K562 (cell line): ENCODE results near the gene BOLA1. TPM values are rescaled to one million over a fixed set of nuclear protein-coding genes. Genes with fewer than 3 reads are reported as not detected.

Source experiments
- BCL6 ChIP-seq: fragments of 250-450 bp; sonication (Bioruptor Pico); IDR thresholded peaks from 2 replicates; pipeline ENCODE4 v1.4.0; 2020
- CBX5 ChIP-seq: IDR thresholded peaks from 2 replicates; pipeline ENCODE4 v1.6.1; 2014; ENCODE audit warnings: low read depth, borderline replicate concordance
- CCNT2 ChIP-seq: IDR thresholded peaks from 2 replicates; pipeline ENCODE4 v1.6.1; 2011; ENCODE audit warnings: borderline replicate concordance, low read depth, mild to moderate bottlenecking, moderate library complexity, mixed read lengths, low read length; ENCODE audit not compliant: insufficient read length; ENCODE audit errors: extremely low read depth
- COPS2 ChIP-seq: fragments of 450-650 bp; conservative IDR thresholded peaks from 2 replicates; pipeline ENCODE4 v1.6.1; 2016; ENCODE audit warnings: mild to moderate bottlenecking, moderate library complexity
- DEAF1 ChIP-seq: fragments of 450-650 bp; formaldehyde crosslinking; IDR thresholded peaks from 2 replicates; pipeline ENCODE4 v1.4.0; 2020; ENCODE audit warnings: mild to moderate bottlenecking, moderate library complexity
- FIP1L1 ChIP-seq: fragments of 200-400 bp; formaldehyde crosslinking; IDR thresholded peaks from 2 replicates; pipeline ENCODE4 v1.6.1; 2018; ENCODE audit warnings: mild to moderate bottlenecking, low read depth, low read length; ENCODE audit not compliant: poor library complexity, severe bottlenecking
- GATAD2B ChIP-seq: fragments of 450-650 bp; IDR thresholded peaks from 2 replicates; pipeline ENCODE4 v1.6.1; 2017; ENCODE audit warnings: mild to moderate bottlenecking, borderline replicate concordance
- HDAC2 ChIP-seq: fragments of 450-650 bp; IDR thresholded peaks from 2 replicates; pipeline ENCODE4 v1.6.1; 2016; ENCODE audit warnings: mild to moderate bottlenecking
- MXI1 ChIP-seq: IDR thresholded peaks from 2 replicates; pipeline ENCODE4 v1.6.1; 2011; ENCODE audit warnings: low read depth, mild to moderate bottlenecking, improper control_type of control experiment, low read length
- MYNN ChIP-seq, 2 experiments: sonication (generic); formaldehyde crosslinking in 1 of 2; IDR thresholded peaks; 2 replicates each; pipeline versions ENCODE4 v1.5.0 to v1.6.1; 2016 to 2020; ENCODE audit warnings: antibody characterized with exemption in 1 of 2, missing genetic modification reagents in 1 of 2
- POLR2G ChIP-seq: fragments of 200-400 bp; formaldehyde crosslinking; IDR thresholded peaks from 2 replicates; pipeline ENCODE4 v1.6.1; 2017; ENCODE audit warnings: low read depth, mild to moderate bottlenecking, antibody characterized with exemption, low read length, moderate library complexity
- PTRF ChIP-seq: fragments of 450-650 bp; IDR thresholded peaks from 2 replicates; pipeline ENCODE4 v1.6.1; 2016; ENCODE audit warnings: mild to moderate bottlenecking, missing genetic modification characterization, missing compliant biosample characterization
- RBM25 ChIP-seq: fragments of 200-400 bp; formaldehyde crosslinking; IDR thresholded peaks from 2 replicates; pipeline ENCODE4 v1.6.1; 2018; ENCODE audit warnings: low read length, low read depth, moderate library complexity; ENCODE audit not compliant: severe bottlenecking
- RCOR1 ChIP-seq, 2 experiments: IDR thresholded peaks; 2 replicates each; pipeline ENCODE4 v1.6.1; 2012; ENCODE audit warnings: low read depth in 2 of 2, low read length in 2 of 2, borderline replicate concordance in 1 of 2, improper control_type of control experiment in 1 of 2
- RUNX1 ChIP-seq: sonication (generic); IDR thresholded peaks from 2 replicates; pipeline ENCODE4 v1.6.1; 2016; ENCODE audit warnings: antibody characterized with exemption, low read depth
- SAP30 ChIP-seq: fragments of 200-600 bp; sonication (generic); IDR thresholded peaks from 2 replicates; pipeline ENCODE4 v1.6.1; 2012; ENCODE audit warnings: borderline replicate concordance, low read depth, mild to moderate bottlenecking, moderate library complexity, low read length, control low read depth, inconsistent platforms; ENCODE audit not compliant: insufficient read depth, poor library complexity, severe bottlenecking
- TGIF2 ChIP-seq: sonication (generic); formaldehyde crosslinking; IDR thresholded peaks from 2 replicates; pipeline ENCODE4 v1.8.1; 2022; ENCODE audit warnings: mild to moderate bottlenecking, missing genetic modification reagents, moderate library complexity
- ZBTB43 ChIP-seq: sonication (generic); formaldehyde crosslinking; IDR thresholded peaks from 2 replicates; pipeline ENCODE4 v1.8.0; 2023; ENCODE audit warnings: mild to moderate bottlenecking, missing genetic modification reagents
- ZNF224 ChIP-seq: sonication (generic); formaldehyde crosslinking; IDR thresholded peaks from 2 replicates; pipeline ENCODE4 v1.8.0; 2022; ENCODE audit warnings: mild to moderate bottlenecking, missing genetic modification reagents
- ZNF24 ChIP-seq: fragments of 450-650 bp; IDR thresholded peaks from 2 replicates; pipeline ENCODE4 v1.6.1; 2016
- ZNF311 ChIP-seq: fragments of 250-450 bp; sonication (Bioruptor Pico); IDR thresholded peaks from 2 replicates; pipeline ENCODE4 v1.4.0; 2020; ENCODE audit warnings: mild to moderate bottlenecking, moderate library complexity
- ZNF589 ChIP-seq: fragments of 200-800 bp; sonication (Bioruptor generic); IDR thresholded peaks from 2 replicates; pipeline ENCODE4 v1.6.1; 2016; ENCODE audit warnings: low read depth, missing genetic modification characterization, missing compliant biosample characterization
- polyA plus RNA-seq, 8 experiments: library from polyadenylated mRNA; depleted of rRNA in 4 of 8; stranded (reverse) in 5 of 8; unstranded in 3 of 8; fragments of >200 nt; fragmentation: Nextera tagmentation in 2 of 8; fragmentation: Illumina TruSeq in 1 of 8; extraction: Ambion mirVana in 2 of 8; extraction: Trizol in 1 of 8; gene quantifications; 2 replicates each; pipeline versions ENCODE4 v1.2.1 to v1.2.3, GENCODE V29; 2011 to 2014; ENCODE audit warnings: inconsistent platforms in 1 of 8, missing spikeins in 1 of 8
- total RNA-seq, 7 experiments: library from RNA; depleted of rRNA in 6 of 7; stranded (reverse); fragments of >200 nt in 6 of 7; fragmentation: Illumina TruSeq in 2 of 7; extraction: Trizol in 2 of 7; gene quantifications; 2 replicates each; pipeline versions ENCODE4 v1.2.1 to v1.2.3, GENCODE V29; 2011 to 2021; ENCODE audit warnings: low replicate concordance in 1 of 7
- TF ChIP-seq, protein P1 (sequence below): sonication (generic); formaldehyde crosslinking; IDR thresholded peaks from 2 replicates; pipeline ENCODE4 v1.5.0; 2020; ENCODE audit warnings: missing genetic modification reagents
- TF ChIP-seq, protein P2 (sequence below): fragments of 200-800 bp; sonication (Bioruptor generic); IDR thresholded peaks from 2 replicates; pipeline ENCODE4 v1.6.1; 2017; ENCODE audit warnings: missing genetic modification characterization, missing compliant biosample characterization

The BOLA1 gene
- total and polyA plus RNA-seq, 9 of the 15 experiments (the other 6 are each of a cell fraction or from before 2014, with no cell fraction given): 0.18 to 1.2 (median 0.40) TPM; not detected in 2

DNA sequence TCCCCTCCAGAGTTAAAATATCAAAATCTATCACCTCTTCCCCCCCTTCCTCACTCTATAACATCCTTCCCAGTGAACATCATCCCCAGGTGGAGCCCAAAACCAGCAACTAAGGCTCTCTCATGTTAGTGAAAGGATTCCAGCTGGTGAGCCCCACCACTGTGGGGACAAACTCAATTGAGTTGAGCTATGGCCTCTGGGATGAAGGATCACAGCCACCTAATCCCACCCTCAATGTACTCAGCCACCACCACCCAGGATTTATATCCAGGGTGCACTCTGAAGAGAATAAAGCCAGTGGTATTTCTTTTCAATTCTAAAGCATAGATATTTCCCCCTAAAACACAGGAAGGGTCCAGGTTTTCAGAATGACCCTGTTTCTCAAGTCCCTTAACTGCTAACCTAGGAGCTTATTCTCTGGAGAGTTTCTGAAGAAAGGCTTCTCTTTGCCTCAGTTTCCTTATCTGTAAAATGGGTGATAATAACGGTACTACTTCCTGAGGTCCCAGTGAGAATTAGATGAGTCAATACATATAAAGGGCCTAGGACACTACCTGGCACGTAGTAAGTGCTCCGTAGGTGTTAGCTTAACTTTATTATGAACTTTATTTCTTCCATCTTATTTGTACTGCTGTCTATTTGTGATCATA, 15.6 kb upstream of the BOLA1 start (continued):
- TF ChIP-seq COPS2 (no peak), BCL6 (CRISPR knock-in tag) (no peak), CBX5 (no peak), GATAD2B (no peak), SAP30 (no peak), TGIF2 (CRISPR knock-in tag) (no peak), ZNF224 (CRISPR knock-in tag) (no peak), RBM25 (peak; percentile 98), ZNF24 (no peak), ZNF589 (CRISPR knock-in tag) (no peak), ZNF311 (no peak), CCNT2 (no peak), RUNX1 (no peak), MYNN (IDR thresholded peaks at IDR 0.05) (no peak), MYNN (CRISPR knock-in tag; IDR thresholded peaks at IDR 0.05) (no peak), RCOR1 (IDR thresholded peaks at IDR 0.05; ENCODE audit: borderline replicate concordance in 1 of 2, low read depth in 2 of 2, low read length in 2 of 2) (peak in 1 of 2 experiments; percentile 41; a peak in 1 of 4 replicates), MXI1 (no peak), HDAC2 (0 out of 2 replicates have a peak, but pooled peaks have one; percentile 22), FIP1L1 (peak; percentile 58), PTRF (tag) (no peak), DEAF1 (CRISPR knock-in tag) (no peak), POLR2G (0 out of 2 replicates have a peak, but pooled peaks have one; percentile 24), ZBTB43 (no peak)
- TF ChIP-seq, protein P1, sequence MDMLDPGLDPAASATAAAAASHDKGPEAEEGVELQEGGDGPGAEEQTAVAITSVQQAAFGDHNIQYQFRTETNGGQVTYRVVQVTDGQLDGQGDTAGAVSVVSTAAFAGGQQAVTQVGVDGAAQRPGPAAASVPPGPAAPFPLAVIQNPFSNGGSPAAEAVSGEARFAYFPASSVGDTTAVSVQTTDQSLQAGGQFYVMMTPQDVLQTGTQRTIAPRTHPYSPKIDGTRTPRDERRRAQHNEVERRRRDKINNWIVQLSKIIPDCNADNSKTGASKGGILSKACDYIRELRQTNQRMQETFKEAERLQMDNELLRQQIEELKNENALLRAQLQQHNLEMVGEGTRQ: no peak
- TF ChIP-seq, protein P2, sequence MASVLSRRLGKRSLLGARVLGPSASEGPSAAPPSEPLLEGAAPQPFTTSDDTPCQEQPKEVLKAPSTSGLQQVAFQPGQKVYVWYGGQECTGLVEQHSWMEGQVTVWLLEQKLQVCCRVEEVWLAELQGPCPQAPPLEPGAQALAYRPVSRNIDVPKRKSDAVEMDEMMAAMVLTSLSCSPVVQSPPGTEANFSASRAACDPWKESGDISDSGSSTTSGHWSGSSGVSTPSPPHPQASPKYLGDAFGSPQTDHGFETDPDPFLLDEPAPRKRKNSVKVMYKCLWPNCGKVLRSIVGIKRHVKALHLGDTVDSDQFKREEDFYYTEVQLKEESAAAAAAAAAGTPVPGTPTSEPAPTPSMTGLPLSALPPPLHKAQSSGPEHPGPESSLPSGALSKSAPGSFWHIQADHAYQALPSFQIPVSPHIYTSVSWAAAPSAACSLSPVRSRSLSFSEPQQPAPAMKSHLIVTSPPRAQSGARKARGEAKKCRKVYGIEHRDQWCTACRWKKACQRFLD (CRISPR knock-in tag): no peak
